HepG2 (cell line): Measurements from ENCODE around the gene RIMKLB. TPM values are rescaled to one million over a fixed set of nuclear protein-coding genes. Genes with fewer than 3 reads are reported as not detected.

Source experiments
- ATAC-seq: fragments of 200-7000 bp; cut with Tn5 transposase; 3 replicates; pipeline ENCODE4 v1.9.1; 2020; ENCODE audit warnings: mild to moderate bottlenecking, moderate library complexity
- BruUV-seq: library from RNA; stranded (reverse); fragments of 400-500 nt; replicated peaks from 2 replicates; lab custom pipeline; 2021; lab: Mats Ljungman, UMichigan
- CTCF ChIA-PET: fragments of 300-600 bp; formaldehyde crosslinking; extraction: SDS; loops from one replicate; lab custom pipeline; 2021; ENCODE audit warnings: low total read pairs, inconsistent platforms, low intra/inter-chr PET ratio; lab: Yijun Ruan, JAX
- POLR2A ChIA-PET: fragments of 350-600 bp; sonication (Branson Sonifier 250); formaldehyde crosslinking; loops from one replicate; lab custom pipeline; 2020; ENCODE audit warnings: antibody characterized with exemption, inconsistent platforms; lab: Yijun Ruan, JAX
- DNase-seq: peaks from one replicate; pipeline ENCODE4 v3.0.0-alpha.2; 2015; ENCODE audit warnings: low spot score
- FAIRE-seq: peaks from 3 replicates; lab custom pipeline; 2011; peaks lifted over from hg19 to GRCh38; lab: Jason Lieb, UNC
- H2AFZ ChIP-seq: one replicate; pipeline ENCODE4 v1.6.1; 2011; ENCODE audit warnings: low read length, inconsistent platforms
- H3K27ac ChIP-seq: fragments of 300-600 bp; 3 replicates; pipeline ENCODE4 v1.8.0; 2011; ENCODE audit warnings: mixed run types, mild to moderate bottlenecking, mixed read lengths, low read length, inconsistent platforms; ENCODE audit not compliant: insufficient read depth; ENCODE audit errors: extremely low read length
- H3K27me3 ChIP-seq, 2 experiments: fragments of 200-600 bp in 1 of 2; 2 replicates in 1 of 2; 3 replicates in 1 of 2; pipeline versions ENCODE4 v1.6.0 to v1.8.0; 2011; ENCODE audit warnings: low read length in 2 of 2, mild to moderate bottlenecking in 2 of 2, moderate library complexity in 2 of 2, inconsistent platforms in 1 of 2; ENCODE audit not compliant: insufficient read depth in 2 of 2, control insufficient read depth in 1 of 2
- H3K36me3 ChIP-seq, 2 experiments: fragments of 200-600 bp in 1 of 2; replicated peaks in 1 of 2; 2 replicates in 1 of 2; 3 replicates in 1 of 2; pipeline versions ENCODE4 v1.5.1 to v1.8.0; 2011; ENCODE audit warnings: low read length in 2 of 2, inconsistent platforms in 1 of 2; ENCODE audit not compliant: insufficient read depth in 2 of 2, control insufficient read depth in 1 of 2
- H3K4me1 ChIP-seq: 2 replicates; pipeline ENCODE4 v1.5.1; 2012; ENCODE audit warnings: low read length, inconsistent platforms; ENCODE audit not compliant: insufficient read depth
- H3K4me2 ChIP-seq: 2 replicates; pipeline ENCODE4 v1.6.0; 2011; ENCODE audit warnings: low read depth, low read length, inconsistent platforms
- H3K4me3 ChIP-seq, 3 experiments: fragments of 200-600 bp in 1 of 3; sonication (generic), shearing (Covaris generic) in 1 of 3; replicated peaks in 1 of 3; 2 replicates each; pipeline ENCODE4 v1.5.1; 2011 to 2016; ENCODE audit warnings: low read length in 3 of 3, inconsistent platforms in 2 of 3, low read depth in 2 of 3, mild to moderate bottlenecking in 2 of 3, control low read depth in 1 of 3, mixed read lengths in 1 of 3; ENCODE audit not compliant: insufficient read depth in 1 of 3
- H3K79me2 ChIP-seq: one replicate; pipeline ENCODE4 v1.6.1; 2011; ENCODE audit warnings: low read length, inconsistent platforms; ENCODE audit not compliant: insufficient read depth
- H3K9ac ChIP-seq: 2 replicates; pipeline ENCODE4 v1.6.0; 2011; ENCODE audit warnings: mild to moderate bottlenecking, low read depth, low read length, inconsistent platforms; ENCODE audit not compliant: insufficient read depth
- H3K9me3 ChIP-seq: 2 replicates; pipeline ENCODE4 v1.5.1; 2012; ENCODE audit warnings: mild to moderate bottlenecking, low read length
- H4K20me1 ChIP-seq: 2 replicates; pipeline ENCODE4 v1.6.0; 2011; ENCODE audit warnings: inconsistent platforms, mild to moderate bottlenecking, low read length, moderate library complexity; ENCODE audit not compliant: insufficient read depth
- HDAC1 ChIP-seq: sonication (generic); formaldehyde crosslinking; IDR thresholded peaks from 2 replicates; pipeline ENCODE4 v1.5.1; 2020; ENCODE audit warnings: mild to moderate bottlenecking, missing genetic modification reagents
- ISX ChIP-seq: sonication (generic); formaldehyde crosslinking; conservative IDR thresholded peaks from 2 replicates; pipeline ENCODE4 v1.5.0; 2020; ENCODE audit warnings: missing genetic modification reagents
- RBAK ChIP-seq: sonication (generic); formaldehyde crosslinking; IDR thresholded peaks from 2 replicates; pipeline ENCODE4 v1.5.1; 2020; ENCODE audit warnings: mild to moderate bottlenecking, missing genetic modification reagents
- SIN3B ChIP-seq: fragments of 150-350 bp; IDR thresholded peaks from 2 replicates; pipeline ENCODE4 v1.6.1; 2014; ENCODE audit warnings: low read length
- TBX2 ChIP-seq: sonication (generic); formaldehyde crosslinking; IDR thresholded peaks from 2 replicates; pipeline ENCODE4 v1.5.0; 2020; ENCODE audit warnings: missing genetic modification reagents, mild to moderate bottlenecking, borderline replicate concordance
- TCF12 ChIP-seq, 2 experiments: fragments of 450-650 bp in 1 of 2; sonication (generic) in 1 of 2; formaldehyde crosslinking in 1 of 2; IDR thresholded peaks; 2 replicates each; pipeline versions ENCODE4 v1.6.1 to v1.8.0; 2017 to 2022; ENCODE audit warnings: antibody characterized with exemption in 1 of 2, mild to moderate bottlenecking in 1 of 2, missing genetic modification reagents in 1 of 2, moderate library complexity in 1 of 2
- TFDP1 ChIP-seq: IDR thresholded peaks from 2 replicates; pipeline ENCODE4 v1.6.1; 2016; ENCODE audit warnings: missing compliant biosample characterization, missing genetic modification reagents, borderline replicate concordance
- ZBTB10 ChIP-seq: sonication (generic); formaldehyde crosslinking; IDR thresholded peaks from 2 replicates; pipeline ENCODE4 v1.4.0; 2020; ENCODE audit warnings: missing genetic modification reagents, borderline replicate concordance
- ZBTB42 ChIP-seq: sonication (generic); formaldehyde crosslinking; IDR thresholded peaks from 2 replicates; pipeline ENCODE4 v1.5.0; 2020; ENCODE audit warnings: mild to moderate bottlenecking, missing genetic modification reagents
- ZBTB7B ChIP-seq: sonication (generic); formaldehyde crosslinking; IDR thresholded peaks from 2 replicates; pipeline ENCODE4 v1.4.0; 2020; ENCODE audit warnings: missing genetic modification reagents
- ZMAT3 ChIP-seq: sonication (generic); formaldehyde crosslinking; conservative IDR thresholded peaks from 2 replicates; pipeline ENCODE4 v1.7.0; 2021; ENCODE audit warnings: missing genetic modification reagents
- ZNF547 ChIP-seq: sonication (generic); formaldehyde crosslinking; IDR thresholded peaks from 2 replicates; pipeline ENCODE4 v1.5.1; 2020; ENCODE audit warnings: mild to moderate bottlenecking, missing genetic modification reagents
- ZNF841 ChIP-seq: sonication (generic); formaldehyde crosslinking; IDR thresholded peaks from 2 replicates; pipeline ENCODE4 v1.8.1; 2023; ENCODE audit warnings: missing genetic modification reagents, borderline replicate concordance
- ZSCAN12 ChIP-seq: sonication (generic); formaldehyde crosslinking; IDR thresholded peaks from 2 replicates; pipeline ENCODE4 v1.9.0; 2021; ENCODE audit warnings: mild to moderate bottlenecking, missing genetic modification reagents
- WGBS: methylation state at CpG from one replicate; pipeline ENCODE4 v1.1.6; 2017; ENCODE audit warnings: low lambda C conversion rate; 5-methylcytosine and 5-hydroxymethylcytosine counted together
- in situ Hi-C: cut with HindIII; loops from 2 replicates; pipeline ENCODE4 v1.10.0; 2017; ENCODE audit warnings: low pct_unique_long_range_greater_than_20kb; ENCODE audit not compliant: extremely low pct_ligation_motif_present
- intact Hi-C: fragments of 100-400 bp; cut with micrococcal nuclease; formaldehyde crosslinking; loops from one replicate; pipeline ENCODE4 v1.10.0; 2022; ENCODE audit not compliant: unreplicated experiment
- polyA plus RNA-seq, 8 experiments: library from polyadenylated mRNA; depleted of rRNA in 3 of 8; stranded (reverse) in 7 of 8; unstranded in 1 of 8; fragments of >200 nt; fragmentation: Illumina TruSeq in 4 of 8; extraction: Trizol in 4 of 8; gene quantifications; 2 replicates each; pipeline versions ENCODE4 v1.2.1 to v1.2.3, GENCODE V29; 2011 to 2016; ENCODE audit warnings: low read depth in 4 of 8, missing spikeins in 1 of 8, mixed read lengths in 1 of 8; ENCODE audit not compliant: insufficient read depth in 1 of 8
- total RNA-seq, 5 experiments: library from RNA; depleted of rRNA; stranded (reverse); fragments of >200 nt; fragmentation: Illumina TruSeq; extraction: Trizol; gene quantifications; 2 replicates each; pipeline ENCODE4 v1.2.3, GENCODE V29; 2016; ENCODE audit warnings: low read depth in 1 of 5

RIMKLB gene
- total and polyA plus RNA-seq, 2 of the 13 experiments (the other 11 are each of a cell fraction or from before 2014, with no cell fraction given), result 0.33 to 0.40 TPM

- 62% methylated on average over 3 of the region's 3 CpGs for WGBS
- CTCF ChIA-PET, result no interaction called here
- FAIRE-seq (no peak), ATAC-seq (no peak), DNase-seq (no peak)
- Histone ChIP-seq H4K20me1 (no peaks in the 10 kb centered on the region), H3K4me2 (no peak overlapping the region), H3K36me3 (no peaks in the 10 kb centered on the region), H3K79me2 (no peaks in the 10 kb centered on the region), H2AFZ (no peak overlapping the region), H3K27ac (no peak overlapping the region), H3K4me3 (no peak overlapping the region), H3K4me1 (no peaks in the 10 kb centered on the region), H3K27me3 (peaks cover 0 to 2% of the 10 kb centered on the region in 2 experiments; a peak in 1 of 5 replicates), H3K9ac (no peak overlapping the region), H3K9me3 (no peaks in the 10 kb centered on the region)
- TF ChIP-seq ZBTB7B (CRISPR knock-in tag) (no peak), ZBTB42 (no peak), SIN3B (no peak), ZMAT3 (CRISPR knock-in tag) (no peak), TCF12 (IDR thresholded peaks at IDR 0.05) (no peak), TCF12 (CRISPR knock-in tag; IDR thresholded peaks at IDR 0.05) (no peak), TFDP1 (CRISPR knock-in tag) (no peak), ZNF841 (CRISPR knock-in tag) (no peak), TBX2 (CRISPR knock-in tag) (no peak), HDAC1 (CRISPR knock-in tag) (no peak), RBAK (CRISPR knock-in tag) (no peak), ZNF547 (CRISPR knock-in tag) (no peak), ISX (CRISPR knock-in tag) (no peak), ZBTB10 (CRISPR knock-in tag) (no peak), ZSCAN12 (CRISPR knock-in tag) (no peak)
- in situ Hi-C loops (no loop called here), intact Hi-C loops (no loop called here)
- BruUV-seq, result no TSS peak
- POLR2A ChIA-PET, result no interaction called here
These were observed 20.4 kb upstream of the RIMKLB start for GRCh38 chr12:8677362-8677761.
